ENCODE data around the gene KDM2B.

The KDM2B gene

DNA sequence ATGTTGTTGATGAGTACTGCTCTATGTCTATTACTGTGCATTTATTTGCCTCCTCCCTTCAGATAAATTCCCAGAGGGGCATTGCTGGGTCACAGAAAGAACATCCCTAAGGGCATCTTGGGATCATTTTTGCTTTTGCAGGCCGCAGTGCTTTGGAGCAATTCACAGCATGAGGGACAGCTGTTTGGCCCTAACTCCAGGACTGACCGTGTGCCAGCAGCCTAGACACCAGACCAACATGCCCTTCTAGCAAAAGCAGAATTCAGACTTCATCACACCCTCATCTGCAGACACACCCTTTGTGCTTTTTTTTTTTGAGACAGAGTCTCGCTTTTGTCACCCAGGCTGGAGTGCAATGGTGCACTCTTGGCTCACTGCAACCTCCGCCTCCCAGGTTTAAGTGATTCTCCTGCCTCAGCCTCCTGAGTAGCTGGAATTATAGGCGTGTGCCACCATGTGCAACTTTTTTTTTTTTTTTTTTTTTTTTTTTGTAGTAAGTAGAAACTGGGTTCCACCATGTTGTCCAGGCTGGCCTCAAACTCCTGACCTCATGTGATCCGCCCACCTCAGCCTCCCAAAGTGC lies 149.9 kb downstream of the KDM2B start:
- no peak for DNase-seq
- TF ChIP-seq POLR2A (IDR thresholded peaks at IDR 0.05; ENCODE audit: low read length) (no peak), GATA1 (IDR thresholded peaks at IDR 0.05; ENCODE audit: low read depth, low read length) (no peak)

DNA sequence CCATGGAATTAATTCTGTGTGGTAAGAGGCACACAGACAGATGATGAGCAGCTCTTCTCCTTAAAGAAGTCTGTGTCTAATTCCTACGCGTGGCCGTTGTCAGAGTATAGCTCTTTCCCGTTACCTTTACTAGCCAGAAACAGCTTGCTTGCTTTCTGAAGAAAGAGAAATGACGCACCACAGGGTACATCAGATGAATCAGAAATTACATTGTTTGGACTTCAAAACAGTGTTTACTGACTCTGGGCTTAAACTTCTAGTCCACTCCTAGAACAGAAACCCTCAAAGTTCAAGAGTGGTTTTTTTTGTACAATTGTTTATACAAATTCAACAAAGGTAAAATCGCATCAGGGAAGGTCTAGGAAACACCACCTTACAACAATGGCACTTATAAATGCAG lies 151.9 kb downstream of the KDM2B start:
- TF ChIP-seq GATA1 (IDR thresholded peaks at IDR 0.05; ENCODE audit: low read depth, low read length) (no peak), POLR2A (IDR thresholded peaks at IDR 0.05; ENCODE audit: low read length) (no peak)

DNA sequence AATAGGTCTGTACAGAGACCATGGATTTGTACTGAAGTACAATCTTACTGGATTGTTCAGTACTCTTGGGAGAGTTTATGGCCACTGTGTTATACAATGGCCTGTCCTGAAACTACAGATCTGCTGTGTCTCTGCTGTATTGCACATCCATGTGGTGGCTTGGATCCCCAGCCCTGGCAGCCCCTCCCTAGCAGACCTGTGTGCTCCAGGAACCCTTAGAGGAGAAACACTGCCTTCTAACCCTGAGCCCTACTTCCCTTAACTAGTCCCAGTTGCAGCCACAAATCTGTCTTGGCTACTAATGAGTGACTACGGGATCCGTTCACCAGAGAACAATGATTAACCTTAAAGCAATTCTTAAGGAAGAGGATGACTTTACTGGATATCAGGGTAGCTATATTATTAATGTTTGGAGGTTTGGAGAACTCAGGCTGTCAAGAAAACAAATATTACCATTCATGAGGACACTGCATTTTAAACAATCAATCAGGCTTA lies 153.2 kb downstream of the KDM2B start:
- no peak for TF ChIP-seq GATA1 (IDR thresholded peaks at IDR 0.05; ENCODE audit: low read depth, low read length)
- no peak for TF ChIP-seq POLR2A (IDR thresholded peaks at IDR 0.05; ENCODE audit: low read length)

More for the DNA sequence above, 151.9 kb downstream of the KDM2B start:
- no peak for DNase-seq

DNA sequence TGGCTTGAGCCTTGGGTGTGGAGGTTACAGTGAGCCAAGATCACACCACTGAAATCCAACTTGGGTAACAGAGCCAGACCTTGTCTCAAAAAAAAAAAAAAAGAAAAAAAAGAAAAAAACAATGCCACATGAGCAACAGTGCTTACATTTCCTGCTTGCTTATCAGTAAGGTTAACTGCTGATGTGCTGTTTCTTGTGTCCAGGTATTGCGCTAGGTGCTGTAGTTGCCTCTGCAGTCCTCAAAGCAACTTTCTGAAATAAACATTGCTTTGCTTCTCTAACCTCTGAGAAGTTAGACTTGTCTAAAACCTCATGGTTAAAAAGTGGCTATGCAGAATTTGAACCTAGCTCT lies 156.2 kb downstream of the KDM2B start:
- DNase-seq = no peak
- TF ChIP-seq POLR2A (IDR thresholded peaks at IDR 0.05; ENCODE audit: low read length) (no peak), GATA1 (IDR thresholded peaks at IDR 0.05; ENCODE audit: low read depth, low read length) (no peak)

More for the DNA sequence above, 153.2 kb downstream of the KDM2B start:
- no peak for DNase-seq

DNA sequence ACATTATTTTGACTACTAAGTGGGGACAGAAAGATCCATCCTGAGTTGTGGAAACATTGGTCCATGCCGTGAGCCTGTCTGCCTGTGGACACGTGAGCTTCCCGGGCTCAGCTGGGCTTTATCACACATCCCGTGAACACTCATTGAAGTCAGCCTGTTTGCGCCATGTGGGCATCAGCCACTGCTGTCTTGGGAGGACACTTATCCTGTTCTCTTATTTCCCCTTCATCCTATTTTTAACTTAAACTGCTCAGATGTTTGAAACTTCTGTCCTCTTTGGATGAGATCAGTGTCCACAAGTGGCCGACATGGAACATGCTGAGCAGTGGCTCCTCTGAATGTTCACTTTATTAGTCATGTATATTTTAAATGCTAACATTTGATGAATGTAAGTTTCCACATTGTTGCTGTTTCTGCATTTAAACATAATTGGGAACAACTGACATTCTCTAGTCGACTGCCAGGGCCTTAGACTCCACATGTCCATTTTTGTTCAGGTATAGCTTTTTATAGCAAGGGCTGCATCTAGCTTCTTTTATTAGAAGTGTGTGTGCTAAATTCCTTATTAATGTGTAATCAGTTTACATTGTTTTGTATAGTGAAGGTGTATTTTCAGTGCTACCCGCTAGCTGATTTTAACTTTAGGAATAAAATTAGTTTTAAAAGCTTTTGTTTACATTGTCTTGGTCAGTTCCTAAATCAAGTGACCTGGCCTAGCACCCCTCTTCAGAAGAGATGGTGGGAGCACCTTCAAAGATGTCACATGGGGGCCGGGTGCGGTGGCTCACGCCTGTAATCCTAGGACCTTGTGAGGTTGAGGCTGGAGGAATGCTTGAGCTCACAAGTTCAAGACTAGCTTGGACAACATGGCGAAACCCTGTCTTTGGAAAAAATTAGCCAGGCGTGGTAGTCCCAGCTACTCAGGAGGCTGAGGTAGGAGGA lies 156.9 kb downstream of the KDM2B start:
- TF ChIP-seq POLR2A (IDR thresholded peaks at IDR 0.05; ENCODE audit: low read length) (no peak), GATA1 (IDR thresholded peaks at IDR 0.05; ENCODE audit: low read depth, low read length) (no peak)
- DNase-seq = no peak

DNA sequence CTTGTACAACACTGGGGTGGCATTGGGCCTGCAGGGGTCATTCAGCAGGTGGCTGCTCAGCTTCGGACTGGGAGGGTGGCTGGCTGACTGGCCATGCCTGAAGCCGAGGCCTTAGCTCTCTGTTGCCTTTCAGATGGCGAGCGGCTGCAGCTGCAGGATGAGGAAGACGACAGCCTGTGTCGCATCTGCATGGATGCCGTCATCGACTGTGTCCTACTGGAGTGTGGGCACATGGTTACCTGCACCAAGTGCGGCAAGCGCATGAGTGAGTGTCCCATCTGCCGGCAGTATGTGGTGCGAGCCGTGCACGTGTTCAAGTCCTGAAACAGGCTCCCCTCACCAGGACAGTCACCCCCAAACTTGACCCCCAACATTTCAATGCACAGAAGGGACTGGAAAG lies 157.6 kb downstream of the KDM2B start:
- no peak for TF ChIP-seq GATA1 (IDR thresholded peaks at IDR 0.05; ENCODE audit: low read depth, low read length)
- no peak for TF ChIP-seq POLR2A (IDR thresholded peaks at IDR 0.05; ENCODE audit: low read length)
- no peak for DNase-seq

DNA sequence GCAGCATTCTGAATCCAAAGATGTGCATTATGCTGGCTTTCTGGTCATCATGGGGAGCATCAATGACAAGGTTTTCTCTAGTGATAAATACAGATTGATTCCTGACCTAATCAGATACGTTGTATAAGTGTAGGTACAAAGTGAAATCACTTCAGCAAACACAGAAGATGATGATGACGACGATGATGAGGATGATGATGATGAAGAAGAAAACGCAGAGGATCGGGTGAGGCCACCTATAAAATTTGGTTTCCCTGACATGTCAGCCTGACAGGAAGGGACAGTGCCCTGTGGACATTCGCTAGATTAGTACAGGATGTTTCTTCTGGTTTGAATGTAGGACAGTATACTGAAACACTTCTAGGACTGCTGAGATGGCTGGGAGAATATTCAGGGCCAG lies 160.7 kb downstream of the KDM2B start:
- DNase-seq = no peak
- TF ChIP-seq POLR2A (IDR thresholded peaks at IDR 0.05; ENCODE audit: low read length) (no peak), GATA1 (IDR thresholded peaks at IDR 0.05; ENCODE audit: low read depth, low read length) (no peak)

DNA sequence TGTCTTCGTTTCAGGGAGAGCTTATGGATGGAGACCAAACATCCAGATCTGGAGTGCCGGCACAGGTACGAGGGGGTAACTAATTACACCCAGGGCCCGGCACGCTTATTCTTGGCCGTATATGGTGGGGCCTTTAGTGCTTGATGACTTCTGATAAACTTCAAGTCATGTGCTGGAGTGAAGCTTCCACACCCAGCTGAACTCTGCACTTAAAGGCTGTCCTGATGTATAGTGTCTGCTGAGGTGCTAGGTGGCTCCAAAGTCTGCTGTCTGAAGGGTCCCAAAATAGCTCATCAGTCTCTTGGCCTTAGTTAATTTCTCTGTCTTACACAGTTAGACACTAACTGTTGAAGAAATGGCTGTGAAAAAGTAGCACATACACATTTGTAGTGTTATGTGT lies 163.0 kb downstream of the KDM2B start:
- peak; percentile 35 to 39 for DNase-seq
- TF ChIP-seq GATA1 (IDR thresholded peaks at IDR 0.05; ENCODE audit: low read depth, low read length) (no peak), POLR2A (IDR thresholded peaks at IDR 0.05; ENCODE audit: low read length) (no peak)

DNA sequence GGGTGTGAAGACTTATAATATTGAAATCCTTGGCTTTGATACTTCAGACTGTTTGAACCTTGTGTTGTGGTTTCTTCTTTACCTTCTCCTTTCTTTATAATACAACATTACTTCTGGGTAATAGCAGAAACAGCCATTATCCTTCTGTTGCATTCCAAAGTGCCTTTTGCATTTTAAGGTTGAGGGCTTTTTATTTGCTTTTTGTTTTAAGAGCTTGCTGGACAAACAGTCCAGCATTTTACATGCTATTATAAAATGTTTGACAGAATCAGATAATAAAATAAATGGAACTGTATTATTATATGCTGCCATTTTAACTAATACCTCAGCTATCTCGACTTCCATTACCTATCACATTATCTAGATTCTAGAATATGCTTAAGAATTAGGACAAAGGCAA lies 166.9 kb downstream of the KDM2B start:
- DNase-seq = no peak
- TF ChIP-seq GATA1 (IDR thresholded peaks at IDR 0.05; ENCODE audit: low read depth, low read length) (no peak), POLR2A (IDR thresholded peaks at IDR 0.05; ENCODE audit: low read length) (no peak)

DNA sequence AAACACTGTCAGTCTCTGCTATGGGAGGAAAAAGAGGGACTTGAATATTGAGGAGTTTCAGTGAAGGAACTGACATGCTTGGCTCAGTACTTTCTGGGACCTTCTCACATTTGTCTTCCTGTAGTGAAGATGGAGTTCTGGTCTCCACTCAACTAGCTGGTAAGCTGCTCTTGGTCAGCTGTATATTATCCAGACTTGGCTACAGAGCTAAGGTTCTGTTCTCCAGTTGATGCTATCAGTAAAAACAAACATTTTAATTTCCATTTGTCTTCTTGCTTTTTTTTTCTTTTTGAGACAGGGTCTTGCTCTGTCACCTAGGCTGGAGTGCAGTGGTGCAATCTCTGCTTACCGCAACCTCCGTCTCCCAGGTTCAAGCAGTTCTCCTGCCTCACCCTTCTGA lies 175.6 kb downstream of the KDM2B start:
- TF ChIP-seq GATA1 (IDR thresholded peaks at IDR 0.05; ENCODE audit: low read depth, low read length) = no peak
- no peak for TF ChIP-seq POLR2A (IDR thresholded peaks at IDR 0.05; ENCODE audit: low read length)
- DNase-seq = no peak

DNA sequence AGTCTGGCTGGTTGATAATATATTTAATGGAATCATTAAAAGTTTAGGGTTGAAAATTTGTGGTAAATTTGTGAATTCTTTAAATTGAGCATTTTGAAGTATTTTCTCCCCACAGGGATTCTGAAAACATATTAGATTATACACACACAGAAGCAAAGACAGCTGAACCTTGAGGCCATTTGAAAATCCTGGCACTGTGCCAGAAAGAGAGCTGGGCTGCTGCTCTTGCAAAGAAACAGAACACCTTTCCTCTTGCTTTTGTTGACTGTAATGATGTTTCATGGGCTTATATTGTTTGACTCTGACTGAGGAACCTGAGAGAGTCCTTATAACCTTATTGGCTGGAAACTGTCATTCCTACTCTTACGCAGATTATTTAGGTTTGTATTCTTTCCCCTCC lies 176.1 kb downstream of the KDM2B start:
- TF ChIP-seq POLR2A (IDR thresholded peaks at IDR 0.05; ENCODE audit: low read length) (no peak), GATA1 (IDR thresholded peaks at IDR 0.05; ENCODE audit: low read depth, low read length) (no peak)
- DNase-seq = peak; percentile 27 to 52

DNA sequence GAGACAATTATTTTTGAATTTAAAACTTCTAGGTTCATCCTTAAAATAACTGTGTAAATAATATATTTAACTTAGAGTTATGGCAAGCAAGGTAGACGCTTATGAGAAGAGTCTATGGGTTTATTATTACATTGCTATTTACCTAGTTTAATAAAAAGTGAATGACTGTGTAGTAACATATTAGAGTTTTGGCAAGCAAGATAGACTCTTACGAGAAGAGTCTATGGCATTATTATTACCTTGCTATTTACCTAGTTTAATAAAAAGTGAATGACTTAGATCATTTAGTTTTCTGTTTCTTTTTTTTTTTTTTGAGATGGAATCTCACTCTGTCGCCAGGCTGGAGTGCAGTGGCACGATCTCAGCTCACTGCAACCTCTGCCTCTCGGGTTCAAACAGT lies 177.1 kb downstream of the KDM2B start:
- no peak for DNase-seq
- TF ChIP-seq GATA1 (IDR thresholded peaks at IDR 0.05; ENCODE audit: low read depth, low read length) = no peak
- no peak for TF ChIP-seq POLR2A (IDR thresholded peaks at IDR 0.05; ENCODE audit: low read length)

DNA sequence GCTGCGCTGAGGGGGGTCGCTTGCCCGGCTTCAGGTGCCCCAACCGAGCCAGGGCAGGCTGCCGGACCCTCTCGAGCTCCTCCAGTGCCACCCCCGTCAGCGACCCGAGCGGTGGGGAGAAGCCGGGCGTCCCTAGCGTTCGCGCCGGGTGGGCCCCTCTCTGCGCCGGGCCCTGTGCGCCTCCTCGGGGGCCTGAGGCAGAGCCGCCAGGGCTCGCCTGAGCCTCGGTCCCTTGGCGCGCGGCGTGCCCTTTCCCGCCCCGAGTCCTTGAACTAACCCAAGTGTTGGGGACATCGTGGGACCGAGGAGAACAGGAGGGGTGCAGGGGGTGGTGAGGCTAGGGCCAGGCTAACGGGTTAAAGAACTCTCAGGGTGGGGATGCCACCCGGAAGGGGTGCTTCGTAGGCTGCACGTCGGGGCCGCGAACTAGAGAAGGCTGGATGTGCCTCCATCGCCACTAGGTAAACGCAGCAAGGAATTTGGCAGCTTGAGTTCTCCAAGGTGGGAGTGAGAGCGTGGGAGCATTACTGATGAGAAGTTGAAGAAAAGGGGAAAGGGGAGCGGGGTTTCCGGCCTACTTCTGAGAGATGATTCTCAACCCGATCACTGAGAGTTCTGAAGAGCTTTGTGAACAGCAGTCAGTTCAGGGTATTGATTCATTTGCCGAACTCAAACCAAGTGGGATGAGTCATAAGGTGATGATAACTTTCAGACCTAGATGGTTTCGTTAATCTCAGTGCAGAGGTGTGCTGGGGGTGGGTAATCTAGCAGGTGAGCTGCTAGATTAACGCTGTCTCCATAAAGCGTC lies 180.3 kb downstream of the KDM2B start:
- TF ChIP-seq GATA1 (IDR thresholded peaks at IDR 0.05; ENCODE audit: low read depth, low read length) = no peak
- TF ChIP-seq POLR2A (IDR thresholded peaks at IDR 0.05; ENCODE audit: low read length) = peak; percentile 71
- peak; percentile 69 to 78 for DNase-seq
